Osteoblast (primary cell): ENCODE measurements around the gene CEBPE. TPM values are rescaled to one million over a fixed set of nuclear protein-coding genes. Genes with fewer than 3 reads are reported as not detected.
A peak's percentile ranks its signal among the peaks of the same experiment; 100 is the strongest.

Experiments
- DNase-seq: peaks from one replicate; pipeline ENCODE4 v3.0.0; 2011; ENCODE audit warnings: low spot score, mixed read lengths; ENCODE audit not compliant: insufficient read length; ENCODE audit errors: missing footprints
- H2AFZ ChIP-seq: 2 replicates; pipeline ENCODE4 v1.6.0; 2011; ENCODE audit warnings: mild to moderate bottlenecking, low read length
- H3K27ac ChIP-seq: 2 replicates; pipeline ENCODE4 v1.5.1; 2011; ENCODE audit warnings: mild to moderate bottlenecking, low read depth, low read length, moderate library complexity
- H3K27me3 ChIP-seq: 2 replicates; pipeline ENCODE4 v1.6.0; 2012; ENCODE audit warnings: mild to moderate bottlenecking, control low read depth, inconsistent platforms, low read length, moderate library complexity; ENCODE audit not compliant: insufficient read depth
- H3K36me3 ChIP-seq: 2 replicates; pipeline ENCODE4 v1.5.1; 2011; ENCODE audit warnings: mild to moderate bottlenecking, low read length, control low read depth, moderate library complexity; ENCODE audit not compliant: insufficient read depth
- H3K4me1 ChIP-seq: 2 replicates; pipeline ENCODE4 v1.5.1; 2011; ENCODE audit warnings: mild to moderate bottlenecking, low read length, control low read depth, moderate library complexity; ENCODE audit not compliant: insufficient read depth
- H3K4me2 ChIP-seq: 2 replicates; pipeline ENCODE4 v1.6.0; 2011; ENCODE audit warnings: mild to moderate bottlenecking, low read length; ENCODE audit not compliant: insufficient read depth
- H3K4me3 ChIP-seq: fragments of 200-600 bp; sonication (generic); 3 replicates; pipeline ENCODE4 v1.5.1; 2012; ENCODE audit warnings: mild to moderate bottlenecking, low read length, inconsistent platforms; ENCODE audit not compliant: insufficient read depth
- H3K79me2 ChIP-seq: 2 replicates; pipeline ENCODE4 v1.6.0; 2012; ENCODE audit warnings: mild to moderate bottlenecking, low read length, control low read depth, inconsistent platforms; ENCODE audit not compliant: insufficient read depth
- H3K9me3 ChIP-seq: 2 replicates; pipeline ENCODE4 v1.5.1; 2011; ENCODE audit warnings: low read depth, low read length, control low read depth
- H4K20me1 ChIP-seq: 2 replicates; pipeline ENCODE4 v1.6.0; 2012; ENCODE audit warnings: mild to moderate bottlenecking, low read length, control low read depth; ENCODE audit not compliant: insufficient read depth
- CTCF ChIP-seq: IDR thresholded peaks from 2 replicates; pipeline ENCODE4 v1.5.1; 2011; ENCODE audit warnings: mild to moderate bottlenecking, low read depth, low read length, moderate library complexity; ENCODE audit errors: extremely low read depth
- total RNA-seq: library from RNA; depleted of rRNA; stranded (reverse); fragments of >200 nt; gene quantifications from 2 replicates; pipeline ENCODE4 v1.2.3, GENCODE V29; 2012

The CEBPE gene
- total RNA-seq, 1 donor, result not detected

- Histone ChIP-seq H3K27ac (no peak overlapping the region), H3K4me1 (peaks cover 45% of the 10 kb centered on the region), H3K36me3 (no peaks in the 10 kb centered on the region), H3K27me3 (no peaks in the 10 kb centered on the region), H4K20me1 (no peaks in the 10 kb centered on the region), H3K79me2 (no peaks in the 10 kb centered on the region), H2AFZ (no peak overlapping the region), H3K4me2 (no peak overlapping the region), H3K4me3 (no peak overlapping the region), H3K9me3 (no peaks in the 10 kb centered on the region)
- TF ChIP-seq CTCF, result no peak
- DNase-seq, result no peak
Measured at GRCh38 chr14:23117371-23118020, 1.6 kb downstream of the CEBPE start.

DNA sequence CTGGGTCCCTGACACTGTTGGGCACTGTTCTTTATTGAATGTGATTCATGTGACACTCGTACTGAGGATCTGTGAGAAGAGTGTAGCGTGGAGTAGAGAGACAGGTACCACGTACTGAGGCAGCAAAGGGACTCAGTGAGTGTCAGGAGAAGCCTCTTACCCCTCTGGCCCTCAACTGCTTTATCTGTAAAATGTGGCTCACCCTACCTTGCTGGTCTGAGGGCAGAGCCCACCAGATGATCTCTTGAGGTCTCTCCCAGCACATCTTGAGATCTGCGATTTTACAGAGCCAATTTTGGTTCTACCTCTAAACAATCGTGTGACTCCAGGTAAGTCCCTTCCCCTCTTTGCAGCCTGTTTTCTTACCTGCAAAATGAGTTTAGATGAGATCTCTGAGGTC, 3.1 kb downstream of the CEBPE start:
- Histone ChIP-seq H3K4me3 (no peak overlapping the region), H3K4me2 (no peak overlapping the region), H3K9me3 (no peaks in the 10 kb centered on the region), H4K20me1 (no peaks in the 10 kb centered on the region), H3K36me3 (no peaks in the 10 kb centered on the region), H3K27ac (peak overlapping the region; percentile 92), H3K27me3 (no peaks in the 10 kb centered on the region), H2AFZ (no peak overlapping the region), H3K4me1 (peaks cover 34% of the 10 kb centered on the region), H3K79me2 (no peaks in the 10 kb centered on the region)
- TF ChIP-seq CTCF, result no peak
- DNase-seq, result no peak

DNA sequence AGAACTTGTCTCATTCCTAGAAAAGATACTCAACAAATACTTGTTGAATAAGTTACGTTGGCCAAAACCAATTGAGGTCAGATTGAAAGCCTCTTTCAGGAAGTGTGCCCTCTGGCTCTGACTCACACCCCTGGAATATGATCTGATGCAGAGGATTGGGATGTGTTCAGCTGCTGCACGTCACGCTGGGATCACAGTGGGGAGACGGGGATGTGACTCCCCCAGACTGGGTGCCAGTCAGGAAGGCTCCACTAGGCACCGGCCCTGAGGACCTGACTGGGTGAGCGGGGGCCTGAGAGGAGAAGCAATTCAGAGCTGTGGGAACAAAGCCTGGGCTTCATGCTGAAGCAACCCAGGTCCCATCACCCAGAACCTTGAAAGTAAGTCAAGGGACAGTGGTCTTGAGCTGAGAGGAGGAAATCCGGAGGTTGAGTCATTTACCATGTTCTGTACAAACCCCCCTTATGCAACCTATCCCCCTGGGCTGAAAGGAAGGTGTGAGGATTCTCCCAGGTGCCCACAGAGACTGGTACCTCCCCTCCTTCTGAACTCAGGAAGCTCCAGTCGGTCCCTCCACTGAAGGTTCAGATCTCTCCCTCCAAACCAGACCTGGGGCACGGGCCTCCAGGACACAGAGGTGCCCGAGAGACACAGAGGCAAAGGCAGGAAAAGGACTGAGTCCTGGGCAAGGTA, 3.9 kb downstream of the CEBPE start:
- Histone ChIP-seq H4K20me1 (no peaks in the 10 kb centered on the region), H3K27ac (peak overlapping the region; percentile 92), H3K4me3 (peak overlapping the region; percentile 27), H3K79me2 (no peaks in the 10 kb centered on the region), H3K27me3 (no peaks in the 10 kb centered on the region), H2AFZ (peak overlapping the region; percentile 17), H3K9me3 (no peaks in the 10 kb centered on the region), H3K4me2 (peak overlapping the region; percentile 66), H3K36me3 (no peaks in the 10 kb centered on the region), H3K4me1 (peaks cover 34% of the 10 kb centered on the region)
- peak; percentile 98 for DNase-seq
- TF ChIP-seq CTCF, result no peak

DNA sequence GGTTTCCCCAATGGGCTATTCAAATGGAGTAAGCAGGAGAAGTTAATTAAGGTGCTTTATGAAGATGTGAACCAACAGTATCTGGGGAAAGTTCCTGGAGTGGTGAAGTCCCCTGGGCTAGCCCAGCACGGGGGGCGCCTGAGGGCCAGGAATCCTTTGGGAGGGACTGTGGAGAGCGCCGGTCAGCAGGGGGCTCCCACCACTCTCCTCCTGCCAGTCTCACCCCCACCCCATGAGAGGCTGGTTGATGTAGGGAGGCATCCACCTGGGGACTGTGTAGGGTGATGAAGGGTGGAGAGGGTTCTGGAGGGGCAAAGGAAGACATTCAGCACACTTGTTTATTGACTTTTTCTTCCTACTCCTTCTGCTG, 4.4 kb downstream of the CEBPE start:
- peak overlapping the region; percentile 36 for H3K4me3 ChIP-seq
- H3K9me3 ChIP-seq, result no peaks in the 10 kb centered on the region
- H3K27me3 ChIP-seq, result no peaks in the 10 kb centered on the region
- peaks cover 34% of the 10 kb centered on the region for H3K4me1 ChIP-seq
- H3K79me2 ChIP-seq, result no peaks in the 10 kb centered on the region
- peak overlapping the region; percentile 92 for H3K27ac ChIP-seq
- no peaks in the 10 kb centered on the region for H4K20me1 ChIP-seq
- H3K36me3 ChIP-seq, result no peaks in the 10 kb centered on the region
- no peak overlapping the region for H2AFZ ChIP-seq
- DNase-seq, result no peak
- no peak for TF ChIP-seq CTCF
- H3K4me2 ChIP-seq, result peak overlapping the region; percentile 66
